Testis (tissue), 2 donors: ENCODE data around the gene RAB11FIP3.
"Not testable (repeated sequence)": the region's sequence is repeated elsewhere in the genome, so short reads cannot be mapped to it uniquely, and the experiment has no call there.

ENCODE experiments used
- CTCF ChIP-seq, 3 experiments: fragments of 450-650 bp in 2 of 3; fragments of 200-600 bp in 1 of 3; sonication (generic) in 1 of 3; IDR thresholded peaks; one replicate each; pipeline ENCODE4 v1.5.1; 2016 to 2019; ENCODE audit warnings: antibody characterized with exemption in 3 of 3, mild to moderate bottlenecking in 2 of 3, moderate library complexity in 1 of 3
- POLR2A ChIP-seq: fragments of 450-650 bp; IDR thresholded peaks from one replicate; pipeline ENCODE4 v1.6.1; 2017; ENCODE audit warnings: antibody characterized with exemption, mild to moderate bottlenecking, moderate library complexity

- TF ChIP-seq CTCF (IDR thresholded peaks at IDR 0.05); POLR2A: not testable (repeated sequence)
These were observed 3.3 kb upstream of the RAB11FIP3 start for GRCh38 chr16:422179-422578.
